ENCODE measurements around the gene F2R. TPM values are rescaled to one million over a fixed set of nuclear protein-coding genes. Genes with fewer than 3 reads are reported as not detected.

Gene F2R
- total and polyA plus RNA-seq, 9 of the 15 experiments (the other 6 are each of a cell fraction or from before 2014, with no cell fraction given): 4.0 to 34.7 (median 15.1) TPM

GRCh38 chr5:76735762-76736545, 20.0 kb downstream of the F2R start (continued):
- TF ChIP-seq ZNF395 (CRISPR knock-in tag; IDR thresholded peaks at IDR 0.05) (no peak), ZBTB34 (CRISPR knock-in tag; IDR thresholded peaks at IDR 0.05) (no peak), ELF2 (CRISPR knock-in tag; IDR thresholded peaks at IDR 0.05) (no peak), GATAD2B (IDR thresholded peaks at IDR 0.05; ENCODE audit: borderline replicate concordance) (no peak), ZKSCAN8 (CRISPR knock-in tag; IDR thresholded peaks at IDR 0.05) (no peak), CBFB (CRISPR knock-in tag; IDR thresholded peaks at IDR 0.05) (no peak), VEZF1 (CRISPR knock-in tag; IDR thresholded peaks at IDR 0.05) (no peak), HIVEP1 (CRISPR knock-in tag; IDR thresholded peaks at IDR 0.05) (no peak), MITF (IDR thresholded peaks at IDR 0.05) (no peak)
